ENCODE measurements around the gene ZSCAN5B. TPM values are rescaled to one million over a fixed set of nuclear protein-coding genes. Genes with fewer than 3 reads are reported as not detected.

Gene ZSCAN5B
- total and polyA plus RNA-seq, 2 of the 13 experiments (the other 11 are each of a cell fraction or from before 2014, with no cell fraction given), result not detected

GRCh38 chr19:56140583-56141416 is 56.8 kb downstream of the ZSCAN5B start, which contains the start of gene ZNF444 (continued):
- TF ChIP-seq ARID4A (CRISPR knock-in tag; IDR thresholded peaks at IDR 0.05; ENCODE audit: borderline replicate concordance), result peak; percentile 61
- TF ChIP-seq TCF7 (IDR thresholded peaks at IDR 0.05; ENCODE audit: low read depth), result no peak
- TF ChIP-seq SMARCE1 (IDR thresholded peaks at IDR 0.05; ENCODE audit: borderline replicate concordance), result no peak
- TF ChIP-seq ZNF280D (CRISPR knock-in tag; IDR thresholded peaks at IDR 0.05), result no peak
- TF ChIP-seq MEIS1 (CRISPR knock-in tag; IDR thresholded peaks at IDR 0.05; ENCODE audit: borderline replicate concordance), result no peak; the same call in 1 of the 2 replicates
- peak in 1 of 2 experiments; percentile 53; a peak in 2 of 4 replicates for TF ChIP-seq POLR2A (IDR thresholded peaks at IDR 0.05; ENCODE audit: insufficient read depth in 1 of 2, low read depth in 2 of 2, low read length in 2 of 2)
- no peak for TF ChIP-seq NFE2L1 (CRISPR knock-in tag; IDR thresholded peaks at IDR 0.05; ENCODE audit: borderline replicate concordance)
- 0 out of 2 replicates have a peak, but pooled peaks have one; percentile 47 for TF ChIP-seq ZNF597 (CRISPR knock-in tag; IDR thresholded peaks at IDR 0.05)
- TF ChIP-seq JUND (CRISPR knock-in tag; IDR thresholded peaks at IDR 0.05), result no peak
- TF ChIP-seq MTERF4 (CRISPR knock-in tag; IDR thresholded peaks at IDR 0.05), result no peak
- no peak for TF ChIP-seq SOX6 (IDR thresholded peaks at IDR 0.05)
- TF ChIP-seq SOX6 (CRISPR knock-in tag; IDR thresholded peaks at IDR 0.05), result peak; percentile 49
- TF ChIP-seq EED (CRISPR knock-in tag; IDR thresholded peaks at IDR 0.05), result no peak
- TF ChIP-seq EHMT2 (IDR thresholded peaks at IDR 0.05; ENCODE audit: borderline replicate concordance, low read depth, low read length), result no peak
- peak; percentile 70 for TF ChIP-seq FOXK2 (IDR thresholded peaks at IDR 0.05)
- TF ChIP-seq DMAP1 (CRISPR knock-in tag; IDR thresholded peaks at IDR 0.05), result no peak
- 0 out of 2 replicates have a peak, but pooled peaks have one; percentile 5 for TF ChIP-seq MAFF (IDR thresholded peaks at IDR 0.05; ENCODE audit: low read depth, low read length)
- no peak for TF ChIP-seq ZNF614 (CRISPR knock-in tag; IDR thresholded peaks at IDR 0.05; ENCODE audit: borderline replicate concordance)
- TF ChIP-seq FOXA3 (CRISPR knock-in tag; IDR thresholded peaks at IDR 0.05), result peak; percentile 54; the same call in 1 of the 2 replicates
- no peak for TF ChIP-seq ZNF761 (CRISPR knock-in tag; conservative IDR thresholded peaks at IDR 0.05)
- TF ChIP-seq SNAI1 (CRISPR knock-in tag; IDR thresholded peaks at IDR 0.05; ENCODE audit: borderline replicate concordance), result no peak
- TF ChIP-seq CENPX (CRISPR knock-in tag; IDR thresholded peaks at IDR 0.05), result no peak
